GM19043 (cell line): ENCODE results near the gene DNAL1.
"Not testable (repeated sequence)": the region's sequence is repeated elsewhere in the genome, so short reads cannot be mapped to it uniquely, and the experiment has no call there.

Source experiments
- ATAC-seq: cut with Tn5 transposase; IDR thresholded peaks from one replicate; pipeline ENCODE4 v1.9.1; 2021; ENCODE audit warnings: low read depth; ENCODE audit not compliant: unreplicated experiment

Gene DNAL1

GRCh38 chr14:73637830-73638229, 7.0 kb upstream of the DNAL1 start:
- no peak for ATAC-seq

DNA sequence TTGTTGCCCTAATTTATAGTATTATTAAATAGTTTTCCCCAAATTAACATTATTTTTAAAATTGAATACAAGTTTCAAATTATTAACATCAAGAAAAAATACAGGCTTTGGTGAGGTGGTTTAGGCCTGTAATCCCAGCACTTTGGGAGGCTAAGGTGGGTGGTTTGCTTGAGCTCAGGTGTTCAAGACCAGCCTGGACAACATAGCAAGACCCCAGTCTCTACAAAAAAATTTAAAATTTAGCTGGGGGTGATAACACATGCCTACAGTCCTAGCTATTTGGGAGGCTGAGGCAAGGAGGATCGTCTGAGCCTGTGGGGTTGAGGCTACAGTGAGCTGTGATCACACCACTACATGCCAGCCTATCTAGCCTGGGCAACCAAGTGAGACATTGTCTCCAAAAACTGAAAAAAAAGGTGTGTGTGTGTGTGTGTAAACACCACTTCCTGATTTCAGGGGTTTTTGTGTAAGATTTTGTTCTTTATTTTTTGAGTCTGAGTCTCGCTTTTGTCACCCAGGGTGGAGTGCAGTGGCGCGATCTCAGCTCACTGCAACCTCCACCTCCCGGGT, 3.9 kb upstream of the DNAL1 start:
- no peak for ATAC-seq

GRCh38 chr14:73645248-73645610, 443 bp downstream of the DNAL1 start:
- no peak for ATAC-seq

DNA sequence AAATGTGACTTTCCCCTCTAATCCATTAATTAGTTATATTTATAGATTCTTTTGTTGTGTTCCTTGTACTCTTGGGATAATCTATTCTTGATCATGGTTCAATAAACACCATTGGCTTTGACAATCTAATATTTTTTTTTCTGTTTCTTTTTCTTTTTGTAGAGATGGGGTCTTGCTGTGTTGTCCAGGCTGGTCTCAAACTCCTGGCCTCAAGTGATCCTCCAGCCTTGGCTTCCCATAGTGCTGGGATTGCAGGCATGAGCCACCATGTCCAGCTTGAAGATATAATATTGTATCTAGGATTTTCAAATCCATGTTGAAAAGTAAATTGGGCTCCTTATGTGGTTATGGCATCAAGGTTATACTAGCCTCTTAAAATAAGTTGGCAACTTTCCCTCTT, 6.2 kb downstream of the DNAL1 start:
- ATAC-seq = no peak

GRCh38 chr14:73655851-73656250, 11.1 kb downstream of the DNAL1 start:
- ATAC-seq = no peak

DNA sequence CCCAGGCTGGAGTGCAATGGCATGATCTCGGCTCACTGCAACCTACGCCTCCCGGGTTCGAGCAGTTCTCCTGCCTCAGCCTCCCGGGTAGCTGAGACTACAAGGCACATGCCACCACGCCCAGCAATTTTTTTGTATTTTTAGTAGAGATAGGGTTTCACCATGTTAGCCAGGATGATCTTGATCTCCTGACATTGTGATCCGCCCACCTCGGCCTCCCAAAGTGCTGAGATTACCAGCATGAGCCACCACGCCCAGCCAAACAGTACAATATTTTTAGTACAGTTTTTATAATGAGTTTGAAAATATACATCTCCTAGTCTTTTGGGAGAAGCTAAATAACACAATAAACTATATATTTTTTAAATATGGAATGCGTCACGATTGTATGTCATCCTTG, 14.4 kb downstream of the DNAL1 start:
- not testable (repeated sequence) for ATAC-seq

- ATAC-seq = no peak
Measured at GRCh38 chr14:73660511-73660910, 15.7 kb downstream of the DNAL1 start.

- ATAC-seq = no peak
Measured at GRCh38 chr14:73661872-73662271, 17.1 kb downstream of the DNAL1 start.

DNA sequence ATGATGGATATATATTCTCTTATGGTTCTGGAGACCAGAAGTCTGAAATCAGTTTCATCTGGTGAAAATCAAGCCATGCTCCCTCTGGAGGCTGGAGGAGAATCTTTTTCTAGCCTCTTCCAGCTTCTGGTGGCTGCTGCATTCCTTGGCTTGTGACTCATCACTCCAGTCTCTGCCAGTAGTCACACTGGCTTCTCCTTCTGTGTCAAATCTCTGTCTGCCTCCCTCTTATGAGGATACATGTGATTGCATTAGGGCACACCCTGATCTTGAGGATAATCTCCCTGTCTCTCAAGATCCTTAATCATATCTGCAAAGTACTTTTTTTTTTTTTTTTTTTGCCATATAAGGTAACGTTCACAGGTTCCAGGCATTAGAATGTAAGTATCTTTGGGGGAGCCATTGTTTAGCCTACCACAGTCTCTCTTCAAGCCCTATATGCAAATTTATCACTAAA, 17.7 kb downstream of the DNAL1 start:
- no peak for ATAC-seq

GRCh38 chr14:73663548-73664212, 18.9 kb downstream of the DNAL1 start:
- ATAC-seq = no peak

- no peak for ATAC-seq
Measured at GRCh38 chr14:73665130-73665529, 20.3 kb downstream of the DNAL1 start.

DNA sequence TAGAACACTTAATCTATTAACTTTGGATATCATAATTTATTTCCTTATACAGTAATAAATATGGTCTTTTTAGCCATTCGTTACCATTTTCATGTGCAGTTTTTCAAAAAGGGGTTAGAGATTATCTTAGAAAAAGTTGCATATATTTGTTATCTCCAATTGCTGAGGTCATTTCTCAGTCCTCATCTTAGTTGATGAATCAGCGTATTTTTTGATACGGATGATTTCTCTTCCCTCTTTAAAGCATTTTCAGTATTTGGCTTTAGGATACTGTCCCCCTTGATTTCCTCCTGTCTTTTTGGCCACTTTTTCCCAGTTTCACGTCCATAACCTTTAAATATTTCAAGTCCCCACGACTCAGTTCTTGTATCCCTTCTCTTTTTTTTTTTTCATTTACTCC, 21.8 kb downstream of the DNAL1 start:
- ATAC-seq = no peak

DNA sequence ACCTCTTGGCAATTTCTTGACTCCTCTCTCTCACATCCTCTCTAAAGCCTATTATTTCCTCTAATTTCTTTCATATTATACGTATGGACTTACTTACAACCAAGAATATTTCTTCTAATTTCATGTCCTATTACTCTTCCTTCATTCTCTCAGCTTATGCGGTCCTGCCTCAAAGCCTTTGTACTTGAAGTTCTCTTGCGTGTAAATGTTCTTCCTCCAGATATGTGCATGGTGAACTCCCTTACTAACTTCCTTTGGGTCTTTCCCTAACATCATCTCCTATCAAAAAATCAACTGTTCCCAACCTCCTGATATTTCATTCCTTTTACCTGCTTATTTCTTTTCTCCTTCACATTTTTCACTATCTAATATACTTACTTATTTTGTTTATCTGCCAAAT, 23.1 kb downstream of the DNAL1 start:
- no peak for ATAC-seq

- ATAC-seq = no peak
Measured at GRCh38 chr14:73674986-73675385, 30.2 kb downstream of the DNAL1 start.

GRCh38 chr14:73678698-73679097, 33.9 kb downstream of the DNAL1 start:
- ATAC-seq = no peak

- no peak for ATAC-seq
Measured at GRCh38 chr14:73680821-73681220, 36.0 kb downstream of the DNAL1 start.

DNA sequence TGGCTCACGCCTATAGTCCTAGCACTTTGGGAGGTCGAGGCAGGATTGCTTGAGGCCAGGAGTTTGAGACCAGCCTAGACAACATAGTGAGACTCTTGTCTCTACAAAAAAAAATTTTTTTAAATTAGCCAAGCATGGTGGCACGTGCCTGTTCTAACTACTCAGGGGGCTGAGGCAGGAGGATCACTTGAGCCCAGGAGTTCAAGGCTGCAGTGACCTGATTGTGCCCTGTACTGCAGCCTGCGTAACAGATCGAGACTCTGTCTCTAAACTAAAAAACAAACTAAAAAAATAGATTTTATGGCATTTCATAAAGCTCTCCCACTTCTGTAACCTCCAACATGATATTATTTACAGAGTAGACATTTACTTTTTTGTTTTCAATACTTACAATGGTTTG, 39.8 kb downstream of the DNAL1 start:
- ATAC-seq = no peak

DNA sequence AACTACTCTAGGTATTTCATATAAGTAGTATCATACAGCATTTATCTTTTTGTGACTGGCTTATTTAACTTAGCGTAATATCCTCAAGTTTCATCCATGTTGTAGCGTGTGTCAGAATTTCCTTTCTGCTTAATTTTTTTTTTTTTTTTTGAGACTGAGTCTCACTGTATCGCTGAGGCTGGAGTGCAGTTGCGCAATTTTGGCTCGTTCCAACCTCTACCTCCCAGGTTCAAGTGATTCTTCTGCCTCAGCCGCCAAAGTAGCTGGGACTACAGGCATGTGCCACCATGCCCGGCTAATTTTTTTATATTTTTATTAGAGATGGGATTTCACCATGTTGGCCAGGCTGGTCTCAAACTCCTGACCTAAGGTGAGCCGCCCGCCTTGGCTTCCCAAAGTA, 40.5 kb downstream of the DNAL1 start:
- no peak for ATAC-seq

DNA sequence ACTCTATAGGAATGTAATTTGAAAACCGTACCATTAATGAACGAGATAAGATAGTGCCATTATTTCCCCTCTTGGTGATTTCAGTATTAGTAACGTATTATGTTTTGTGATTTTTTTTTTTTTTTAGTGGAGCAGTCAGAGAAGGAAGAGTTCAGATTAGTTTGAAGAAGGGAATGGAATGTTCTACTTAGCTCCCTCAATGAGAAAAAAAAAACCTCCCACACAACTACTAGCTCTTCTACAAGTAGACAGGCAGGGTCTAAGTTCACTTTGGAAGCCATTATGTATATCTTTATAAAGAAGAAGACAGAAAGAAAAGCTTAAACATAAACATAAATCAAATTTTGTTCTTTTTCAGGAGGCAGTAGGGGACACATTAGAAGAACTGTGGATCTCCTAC, 42.1 kb downstream of the DNAL1 start:
- no peak for ATAC-seq

DNA sequence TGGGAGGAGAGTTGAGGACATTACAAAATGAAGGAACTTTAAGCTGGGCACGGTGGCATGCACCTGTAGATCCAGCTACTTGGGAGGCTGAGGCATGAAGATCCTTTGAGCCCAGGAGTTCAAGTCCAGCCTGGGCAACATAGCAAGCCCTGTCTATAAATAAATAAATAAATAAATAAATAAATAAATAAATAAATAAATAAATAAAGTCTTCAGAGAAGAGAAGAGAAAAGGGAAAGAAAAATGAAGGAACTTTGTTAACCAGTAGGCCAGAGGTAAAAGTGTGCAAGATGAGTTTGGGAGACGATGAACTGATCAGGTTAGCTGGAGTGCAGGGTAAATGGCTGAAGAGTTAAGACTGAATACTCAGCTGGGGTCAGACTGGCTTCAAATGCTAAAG, 49.3 kb downstream of the DNAL1 start:
- no peak for ATAC-seq

- no peak for ATAC-seq
Measured at GRCh38 chr14:73695082-73695481, 50.3 kb downstream of the DNAL1 start.

DNA sequence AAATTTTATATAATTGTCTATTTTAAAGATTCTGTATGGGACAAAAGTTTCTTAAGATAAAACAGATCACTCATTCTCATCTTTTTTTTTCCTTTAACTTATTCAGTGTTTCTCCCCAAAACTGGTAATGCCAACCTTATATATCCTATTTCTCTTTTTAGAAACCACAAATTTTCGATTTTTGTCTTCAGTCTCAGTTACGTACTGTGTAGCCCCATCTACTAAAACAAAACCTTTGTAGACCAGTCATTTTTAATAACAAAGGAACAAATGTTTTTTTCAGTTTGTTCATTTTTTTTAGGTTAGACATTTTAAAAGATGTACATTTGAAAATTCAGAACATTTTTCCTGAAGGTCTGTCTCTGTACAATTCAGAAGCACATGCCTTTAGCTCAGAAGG, 51.2 kb downstream of the DNAL1 start:
- peak; percentile 46 for ATAC-seq
